Uterus (tissue), 2 donors: Measurements from ENCODE around the gene HIVEP2.

Experiments
- POLR2A ChIP-seq, 2 donors: fragments of 450-650 bp; IDR thresholded peaks; one replicate each; pipeline ENCODE4 v1.6.1; 2016; ENCODE audit warnings: antibody characterized with exemption in 2 of 2, mild to moderate bottlenecking in 1 of 2, moderate library complexity in 1 of 2
- TF ChIP-seq, protein P1 (sequence below), 4 experiments: fragments of 200-600 bp in 2 of 4; fragments of 450-650 bp in 2 of 4; sonication (generic) in 2 of 4; IDR thresholded peaks; one replicate each; pipeline ENCODE4 v1.5.1; 2016 to 2019; ENCODE audit warnings: antibody characterized with exemption in 4 of 4, mild to moderate bottlenecking in 2 of 4, moderate library complexity in 1 of 4

DNA sequence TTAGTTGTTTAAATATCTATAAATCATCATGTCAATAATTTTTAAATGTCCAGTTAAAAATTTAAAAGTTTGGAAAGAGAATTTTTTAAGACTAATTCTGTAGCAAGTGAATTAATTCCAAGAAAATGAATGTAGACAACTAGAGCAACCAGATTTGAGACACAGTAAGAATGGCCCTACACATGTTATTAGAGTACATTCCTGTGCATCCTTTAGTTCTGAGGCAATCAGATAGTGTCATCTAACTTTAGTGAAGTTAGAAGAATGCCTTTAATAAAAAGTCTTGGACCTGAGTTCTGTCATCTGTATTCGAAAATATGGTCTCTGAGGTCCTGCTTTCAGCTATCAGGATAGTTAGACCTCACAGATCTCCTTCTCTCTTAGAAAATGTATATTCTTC lies 63.7 kb downstream of the HIVEP2 start:
- TF ChIP-seq, protein P1, sequence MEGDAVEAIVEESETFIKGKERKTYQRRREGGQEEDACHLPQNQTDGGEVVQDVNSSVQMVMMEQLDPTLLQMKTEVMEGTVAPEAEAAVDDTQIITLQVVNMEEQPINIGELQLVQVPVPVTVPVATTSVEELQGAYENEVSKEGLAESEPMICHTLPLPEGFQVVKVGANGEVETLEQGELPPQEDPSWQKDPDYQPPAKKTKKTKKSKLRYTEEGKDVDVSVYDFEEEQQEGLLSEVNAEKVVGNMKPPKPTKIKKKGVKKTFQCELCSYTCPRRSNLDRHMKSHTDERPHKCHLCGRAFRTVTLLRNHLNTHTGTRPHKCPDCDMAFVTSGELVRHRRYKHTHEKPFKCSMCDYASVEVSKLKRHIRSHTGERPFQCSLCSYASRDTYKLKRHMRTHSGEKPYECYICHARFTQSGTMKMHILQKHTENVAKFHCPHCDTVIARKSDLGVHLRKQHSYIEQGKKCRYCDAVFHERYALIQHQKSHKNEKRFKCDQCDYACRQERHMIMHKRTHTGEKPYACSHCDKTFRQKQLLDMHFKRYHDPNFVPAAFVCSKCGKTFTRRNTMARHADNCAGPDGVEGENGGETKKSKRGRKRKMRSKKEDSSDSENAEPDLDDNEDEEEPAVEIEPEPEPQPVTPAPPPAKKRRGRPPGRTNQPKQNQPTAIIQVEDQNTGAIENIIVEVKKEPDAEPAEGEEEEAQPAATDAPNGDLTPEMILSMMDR (IDR thresholded peaks at IDR 0.05): no peak
- no peak for TF ChIP-seq POLR2A (IDR thresholded peaks at IDR 0.05)
